A673 (cell line): ENCODE results near the gene SORCS3.

ENCODE experiments used
- EZH2 ChIP-seq: fragments of 200-600 bp; sonication (generic); IDR thresholded peaks from 2 replicates; pipeline ENCODE4 v1.6.1; 2017; ENCODE audit warnings: borderline replicate concordance, low read depth, mild to moderate bottlenecking, mixed read lengths, antibody characterized with exemption, low read length; ENCODE audit not compliant: poor library complexity, severe bottlenecking
- TF ChIP-seq, protein P1 (sequence below): fragments of 300-800, 200-600 bp; sonication (generic); conservative IDR thresholded peaks from 2 replicates; pipeline ENCODE4 v1.5.1; 2017; ENCODE audit warnings: low read depth, mild to moderate bottlenecking, antibody characterized with exemption, low read length, moderate library complexity, mixed read lengths

DNA sequence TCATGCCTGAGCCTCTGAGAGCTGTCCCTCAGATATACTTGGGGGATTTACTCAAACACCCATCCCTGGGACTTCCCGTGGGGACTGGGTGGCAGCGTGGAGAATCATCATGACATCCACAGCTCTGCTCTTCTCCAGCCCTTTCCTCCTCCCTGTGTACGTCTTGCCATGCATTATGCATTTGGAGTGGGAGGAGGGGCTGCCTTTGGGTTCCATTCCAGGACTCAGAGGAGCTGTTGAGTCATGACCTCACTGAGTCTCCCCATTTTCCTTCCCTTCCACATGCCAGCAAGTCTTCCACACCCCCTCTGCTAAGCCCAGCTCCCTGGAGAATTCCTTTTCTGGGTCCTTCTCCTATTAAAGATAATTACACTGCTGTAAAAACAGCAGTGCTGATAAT lies 480.7 kb downstream of the SORCS3 start:
- TF ChIP-seq, protein P1, sequence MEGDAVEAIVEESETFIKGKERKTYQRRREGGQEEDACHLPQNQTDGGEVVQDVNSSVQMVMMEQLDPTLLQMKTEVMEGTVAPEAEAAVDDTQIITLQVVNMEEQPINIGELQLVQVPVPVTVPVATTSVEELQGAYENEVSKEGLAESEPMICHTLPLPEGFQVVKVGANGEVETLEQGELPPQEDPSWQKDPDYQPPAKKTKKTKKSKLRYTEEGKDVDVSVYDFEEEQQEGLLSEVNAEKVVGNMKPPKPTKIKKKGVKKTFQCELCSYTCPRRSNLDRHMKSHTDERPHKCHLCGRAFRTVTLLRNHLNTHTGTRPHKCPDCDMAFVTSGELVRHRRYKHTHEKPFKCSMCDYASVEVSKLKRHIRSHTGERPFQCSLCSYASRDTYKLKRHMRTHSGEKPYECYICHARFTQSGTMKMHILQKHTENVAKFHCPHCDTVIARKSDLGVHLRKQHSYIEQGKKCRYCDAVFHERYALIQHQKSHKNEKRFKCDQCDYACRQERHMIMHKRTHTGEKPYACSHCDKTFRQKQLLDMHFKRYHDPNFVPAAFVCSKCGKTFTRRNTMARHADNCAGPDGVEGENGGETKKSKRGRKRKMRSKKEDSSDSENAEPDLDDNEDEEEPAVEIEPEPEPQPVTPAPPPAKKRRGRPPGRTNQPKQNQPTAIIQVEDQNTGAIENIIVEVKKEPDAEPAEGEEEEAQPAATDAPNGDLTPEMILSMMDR: no peak
- no peak for TF ChIP-seq EZH2
